ENCODE data around the gene ALDH2.

DNA sequence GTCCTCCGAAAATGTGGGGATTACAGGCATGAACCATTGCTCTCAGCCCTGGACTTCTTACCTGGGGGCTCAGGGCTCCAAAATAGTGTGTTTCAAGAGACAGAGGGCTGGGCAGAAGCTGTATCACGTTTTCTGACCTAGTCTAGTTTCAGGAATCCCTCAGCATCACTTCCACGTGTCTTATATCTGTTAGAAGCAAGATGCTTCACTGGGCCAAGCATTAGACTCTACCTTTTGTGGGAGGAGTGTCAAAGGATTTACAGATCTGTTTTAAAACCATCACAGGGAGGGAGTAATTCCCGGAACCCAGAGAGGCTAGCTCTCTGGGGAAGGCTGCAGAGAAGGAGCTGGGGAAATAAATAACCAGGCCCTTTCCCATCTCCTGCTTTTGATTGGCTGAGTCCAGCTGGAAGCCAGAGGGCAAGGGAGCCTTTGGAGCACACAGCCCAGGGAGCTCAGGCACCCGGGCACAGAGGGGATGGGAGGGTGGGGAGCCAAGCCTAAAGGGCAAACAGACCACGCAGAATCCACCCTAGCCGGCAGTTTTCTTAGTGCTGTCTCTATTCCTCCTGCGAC is 33.3 kb upstream of the ALDH2 start:
- TF ChIP-seq, protein P1, sequence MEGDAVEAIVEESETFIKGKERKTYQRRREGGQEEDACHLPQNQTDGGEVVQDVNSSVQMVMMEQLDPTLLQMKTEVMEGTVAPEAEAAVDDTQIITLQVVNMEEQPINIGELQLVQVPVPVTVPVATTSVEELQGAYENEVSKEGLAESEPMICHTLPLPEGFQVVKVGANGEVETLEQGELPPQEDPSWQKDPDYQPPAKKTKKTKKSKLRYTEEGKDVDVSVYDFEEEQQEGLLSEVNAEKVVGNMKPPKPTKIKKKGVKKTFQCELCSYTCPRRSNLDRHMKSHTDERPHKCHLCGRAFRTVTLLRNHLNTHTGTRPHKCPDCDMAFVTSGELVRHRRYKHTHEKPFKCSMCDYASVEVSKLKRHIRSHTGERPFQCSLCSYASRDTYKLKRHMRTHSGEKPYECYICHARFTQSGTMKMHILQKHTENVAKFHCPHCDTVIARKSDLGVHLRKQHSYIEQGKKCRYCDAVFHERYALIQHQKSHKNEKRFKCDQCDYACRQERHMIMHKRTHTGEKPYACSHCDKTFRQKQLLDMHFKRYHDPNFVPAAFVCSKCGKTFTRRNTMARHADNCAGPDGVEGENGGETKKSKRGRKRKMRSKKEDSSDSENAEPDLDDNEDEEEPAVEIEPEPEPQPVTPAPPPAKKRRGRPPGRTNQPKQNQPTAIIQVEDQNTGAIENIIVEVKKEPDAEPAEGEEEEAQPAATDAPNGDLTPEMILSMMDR (IDR thresholded peaks at IDR 0.05; ENCODE audit: low read depth, low read length, poor library complexity, severe bottlenecking): no peak
- no peak for TF ChIP-seq EZH2phosphoT487 (IDR thresholded peaks at IDR 0.05; ENCODE audit: borderline replicate concordance, low read length)

Data from DOHH2 (cell line).